Activated T-helper 1 cell treated with Interleukin-2 at 50 U/mL for 16 hours (primary cell): ENCODE results near the gene PTMA.
"Not testable (repeated sequence)": the region's sequence is repeated elsewhere in the genome, so short reads cannot be mapped to it uniquely, and the experiment has no call there.

Experiments
- DNase-seq: peaks from one replicate; pipeline ENCODE4 v3.0.0-alpha.2; 2020; ENCODE audit warnings: low read depth

The PTMA gene

DNA sequence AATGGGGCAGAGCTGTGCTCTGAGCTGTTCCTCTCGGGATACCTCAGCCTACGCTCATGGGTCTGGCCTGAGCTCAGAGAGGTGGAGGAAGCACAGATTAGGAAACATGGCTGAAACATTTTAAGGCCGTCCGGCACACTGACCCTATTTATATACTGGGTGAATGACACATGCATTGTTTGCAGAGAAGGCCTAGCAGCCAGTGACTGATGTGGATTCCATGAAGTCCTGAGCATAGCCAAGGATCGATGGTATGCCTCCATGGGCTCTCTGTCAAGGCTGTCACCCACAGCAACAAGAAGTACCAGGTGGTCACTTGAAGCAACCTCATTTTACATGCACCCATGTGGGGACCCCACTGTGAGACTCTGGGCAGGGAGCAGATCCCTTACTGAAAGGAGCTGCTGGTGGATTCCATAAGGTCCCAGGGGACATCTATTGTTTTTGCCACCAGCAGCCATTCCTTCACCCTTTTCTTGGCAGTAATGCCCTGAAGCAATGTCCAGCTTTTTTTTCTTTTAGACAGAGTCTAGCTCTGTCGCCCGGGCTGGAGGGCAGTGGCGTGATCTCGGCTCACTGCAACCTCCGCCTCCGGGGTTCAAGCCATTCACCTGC is 8.4 kb downstream of the PTMA start:
- no peak for DNase-seq

DNA sequence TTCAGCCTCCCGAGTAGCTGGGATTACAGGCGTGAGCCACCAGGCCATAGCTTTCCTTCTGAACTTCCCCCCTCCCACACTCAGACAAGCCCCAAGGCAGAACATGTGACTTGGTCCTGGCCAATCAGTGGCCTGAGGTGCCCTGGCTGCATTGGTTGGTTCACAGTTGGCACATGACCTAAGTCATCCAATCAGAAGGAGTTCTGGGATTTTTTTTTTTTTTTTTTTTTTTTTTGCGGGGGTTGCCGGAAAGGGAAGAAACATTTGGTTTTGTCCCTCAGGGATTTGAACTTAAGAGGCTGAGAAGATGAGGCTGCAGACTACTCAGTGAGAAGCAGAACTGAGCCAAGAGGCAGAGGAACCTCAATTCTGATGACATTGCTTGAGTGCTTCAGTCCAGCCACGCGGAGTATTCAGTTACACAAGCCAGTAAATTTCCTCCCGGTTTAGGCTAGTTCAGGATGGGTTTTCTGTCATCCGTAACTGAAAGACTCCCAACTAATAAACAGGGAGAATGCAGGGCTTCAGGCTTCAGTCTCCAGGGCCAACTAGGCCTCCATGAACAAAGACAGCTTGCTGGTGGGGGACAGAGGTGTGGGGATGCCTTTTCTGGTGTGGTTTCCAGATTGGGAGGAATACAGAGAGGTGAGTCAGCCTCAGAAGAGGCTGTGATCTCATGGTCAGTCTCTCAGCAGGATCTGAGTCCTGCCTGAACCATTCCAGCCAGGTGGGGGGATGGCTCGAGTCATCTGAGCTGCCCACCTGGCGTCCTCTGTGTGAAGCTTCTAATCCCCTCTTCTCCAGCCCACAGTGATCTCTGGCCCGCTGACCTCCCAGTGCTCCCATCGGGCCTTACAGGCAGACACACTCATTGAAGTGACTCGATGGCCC is 9.2 kb downstream of the PTMA start:
- DNase-seq = no peak

GRCh38 chr2:231718799-231719198 is 10.5 kb downstream of the PTMA start:
- no peak for DNase-seq

DNA sequence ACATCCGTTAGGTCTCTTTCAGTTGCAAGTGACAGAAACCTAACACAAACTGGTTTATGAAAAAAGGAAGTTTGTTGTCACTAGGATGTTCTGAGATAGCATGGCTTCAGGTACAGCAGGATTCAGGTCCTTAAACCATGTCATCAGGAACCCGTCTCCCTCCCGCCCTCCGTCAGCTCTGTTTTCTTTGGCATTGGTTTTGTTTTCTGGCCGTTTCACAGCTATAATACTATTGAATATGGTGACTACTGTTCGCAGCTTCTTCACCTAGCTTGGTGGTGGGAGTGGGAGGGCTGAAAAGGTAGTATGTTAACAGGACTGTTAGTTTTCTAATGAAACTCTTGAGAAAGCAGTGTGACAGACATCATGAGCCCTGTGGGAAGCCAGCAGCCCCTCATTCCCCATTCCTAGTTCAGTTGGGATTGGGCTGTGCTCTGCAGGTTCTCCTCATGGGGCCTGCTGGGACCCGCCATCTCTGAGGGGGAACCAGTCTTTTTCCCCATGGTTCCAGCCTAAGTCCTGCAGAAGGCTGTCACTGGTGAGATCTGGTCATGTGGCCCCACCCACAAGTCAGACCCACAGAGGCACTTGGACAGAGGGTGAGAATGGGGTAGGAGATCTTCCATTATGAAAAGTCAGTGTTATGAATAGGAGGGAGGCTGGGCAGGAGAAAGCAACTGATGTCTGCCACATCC is 12.1 kb downstream of the PTMA start:
- no peak for DNase-seq

GRCh38 chr2:231720987-231721966 is 13.0 kb downstream of the PTMA start:
- DNase-seq = no peak

DNA sequence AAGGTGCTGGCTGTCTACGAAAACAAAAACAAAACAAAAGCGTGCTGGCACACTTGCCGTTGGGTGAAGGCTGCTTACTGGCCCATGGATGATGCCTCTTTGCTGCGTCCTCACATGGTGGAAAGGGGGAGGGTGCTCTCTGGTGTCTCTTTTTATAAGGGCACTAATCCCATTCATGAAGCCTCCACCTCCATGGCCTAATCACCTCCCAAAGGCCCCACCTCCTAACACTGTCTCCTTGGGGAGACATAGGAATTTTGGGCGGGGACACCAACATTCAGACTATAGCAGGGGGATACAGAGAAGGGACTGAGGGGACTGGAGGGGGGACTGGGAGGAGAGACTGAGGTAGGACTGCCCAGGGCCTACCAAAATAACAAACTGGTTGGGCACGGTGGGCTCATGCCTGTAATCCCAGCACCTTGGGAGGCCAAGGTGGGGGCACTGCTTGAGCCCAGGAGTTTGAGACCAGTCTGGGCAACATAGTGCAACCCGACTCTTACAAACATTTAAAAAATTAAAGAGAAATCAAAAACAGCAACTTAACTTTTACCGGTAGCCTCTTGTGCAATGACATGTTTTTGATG is 14.5 kb downstream of the PTMA start:
- DNase-seq = no peak

GRCh38 chr2:231725476-231725875 is 17.2 kb downstream of the PTMA start:
- no peak for DNase-seq

GRCh38 chr2:231726276-231726675 is 18.0 kb downstream of the PTMA start:
- no peak for DNase-seq

- DNase-seq = no peak
Observed at GRCh38 chr2:231727621-231728020, 19.3 kb downstream of the PTMA start.

- DNase-seq = no peak
Observed at GRCh38 chr2:231732604-231733003, 24.3 kb downstream of the PTMA start.

- DNase-seq = no peak
Observed at GRCh38 chr2:231737761-231738160, 29.4 kb downstream of the PTMA start.

DNA sequence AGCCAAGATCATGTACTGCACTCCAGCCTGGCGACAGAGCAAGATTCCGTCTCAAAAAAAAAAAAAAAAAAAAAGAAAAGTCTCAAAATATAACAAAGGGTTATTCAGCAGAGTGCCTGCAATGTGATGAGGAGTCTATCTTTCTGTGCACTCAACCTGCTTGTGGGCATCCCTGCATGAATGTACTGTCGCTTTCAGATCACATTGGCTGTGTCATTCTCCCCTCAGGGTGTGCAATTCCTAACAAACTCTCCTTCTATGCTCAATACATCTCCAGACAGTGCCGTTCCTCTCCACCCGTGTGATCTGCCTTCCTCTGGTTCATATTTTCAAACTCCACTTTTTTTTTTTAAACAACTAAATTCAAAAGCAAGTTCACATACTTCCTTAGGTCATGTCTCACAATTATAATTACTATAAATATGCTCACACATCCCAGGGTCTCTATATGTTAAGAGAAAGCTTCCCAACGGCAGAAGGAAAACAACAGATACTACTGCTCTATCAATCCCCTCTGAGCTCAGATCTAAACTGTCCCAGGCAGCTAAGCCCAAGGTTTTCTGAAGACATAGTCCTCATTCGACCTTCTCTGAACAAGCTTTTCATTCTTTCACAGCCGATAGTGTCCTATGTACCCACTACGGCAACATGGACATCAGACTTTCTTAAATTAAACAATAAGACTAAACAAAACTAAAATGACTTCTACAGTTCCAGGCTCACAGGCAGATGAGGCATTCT is 35.2 kb downstream of the PTMA start:
- no peak for DNase-seq

- no peak for DNase-seq
Observed at GRCh38 chr2:231745303-231746038, 37.1 kb downstream of the PTMA start.

- not testable (repeated sequence) for DNase-seq
Observed at GRCh38 chr2:231748153-231748896, 40.0 kb downstream of the PTMA start.

DNA sequence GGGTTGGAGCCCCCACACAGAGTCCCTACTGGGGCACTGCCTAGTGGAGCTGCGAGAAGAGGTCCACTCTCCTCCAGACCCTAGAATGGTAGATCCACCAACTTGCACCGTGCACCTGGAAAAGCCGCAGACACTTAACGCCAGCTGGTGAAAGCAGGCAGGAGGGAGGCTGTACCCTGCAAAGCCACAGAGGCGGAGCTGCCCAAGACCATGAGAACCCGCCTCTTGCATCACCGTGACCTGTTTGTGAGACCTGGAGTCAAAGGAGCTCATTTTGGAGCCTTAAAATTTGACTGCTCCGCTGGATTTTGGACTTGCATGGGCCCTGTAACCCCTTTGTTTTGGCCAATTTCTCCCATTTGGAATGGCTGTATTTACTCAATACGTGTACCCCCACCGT is 40.7 kb downstream of the PTMA start:
- DNase-seq = not testable (repeated sequence)

DNA sequence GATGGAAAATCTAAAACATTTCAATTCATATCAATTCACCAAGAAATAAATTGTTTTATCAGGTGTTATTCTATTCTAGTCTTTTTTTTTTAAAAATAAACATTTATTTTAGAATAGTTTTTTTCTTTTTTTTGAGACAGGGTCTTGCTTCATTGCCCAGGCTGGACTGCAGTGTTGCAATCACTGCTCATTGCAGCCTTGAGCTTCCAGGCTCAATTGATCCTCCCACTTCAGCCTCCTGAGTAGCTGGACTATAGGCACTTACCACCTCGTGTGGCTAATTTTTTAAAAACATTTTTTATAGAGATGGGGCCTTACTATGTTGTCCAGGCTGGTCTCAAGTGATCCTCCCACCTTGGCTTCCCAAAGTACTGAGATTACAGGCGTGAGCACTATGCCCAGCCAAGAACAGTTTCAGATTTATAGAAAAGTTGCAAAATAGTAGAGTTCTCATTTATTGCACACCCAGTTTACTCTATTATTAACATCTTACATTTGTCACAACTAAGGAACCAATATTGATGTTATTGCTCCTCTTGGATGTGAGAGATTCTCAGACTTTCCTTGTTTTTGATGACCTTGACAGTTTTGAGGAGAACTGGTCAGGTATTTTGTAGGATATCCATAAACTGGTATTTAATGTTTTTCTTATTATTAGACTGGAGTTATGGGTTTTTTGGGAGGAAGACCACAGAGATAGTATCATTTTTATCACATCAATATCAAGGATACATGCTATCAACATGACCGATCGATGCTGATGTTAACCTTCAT is 42.9 kb downstream of the PTMA start:
- no peak for DNase-seq

- DNase-seq = no peak
Observed at GRCh38 chr2:231752061-231752460, 43.7 kb downstream of the PTMA start.

DNA sequence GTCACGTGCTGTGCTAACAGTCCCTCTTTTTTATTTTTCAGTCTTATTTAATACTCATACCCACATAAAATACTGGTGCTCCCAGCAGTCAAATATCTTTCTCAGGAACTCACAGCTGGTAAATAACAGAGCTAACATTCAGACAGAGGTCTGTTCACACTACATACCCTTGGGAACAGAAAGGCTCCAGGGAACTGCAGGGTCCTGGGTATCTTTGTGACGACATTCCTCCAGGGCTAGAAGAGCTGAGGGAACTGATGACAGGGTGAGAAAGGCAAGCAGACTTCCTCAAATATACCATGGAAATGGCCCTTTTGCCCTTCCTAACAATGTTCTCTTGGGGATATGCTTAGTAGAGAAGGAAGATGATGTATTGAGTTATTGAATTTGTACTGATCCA is 53.4 kb downstream of the PTMA start:
- no peak for DNase-seq
